CD4-positive, alpha-beta T cell (primary cell): Measurements from ENCODE around the gene CACHD1. TPM values are rescaled to one million over a fixed set of nuclear protein-coding genes. Genes with fewer than 3 reads are reported as not detected.

Experiments used
- ATAC-seq: fragments of 200-7000 bp; cut with Tn5 transposase; one replicate; pipeline ENCODE4 v1.10.0; 2022; ENCODE audit warnings: mild to moderate bottlenecking; ENCODE audit not compliant: poor library complexity
- CTCF ChIA-PET: fragments of 350-600 bp; sonication (Branson Sonifier 250); formaldehyde crosslinking; loops from one replicate; lab custom pipeline; 2021; ENCODE audit warnings: antibody characterized with exemption, inconsistent platforms; lab: Charles Lee
- POLR2A ChIA-PET: fragments of 350-600 bp; sonication (Branson Sonifier 250); formaldehyde crosslinking; loops from one replicate; lab custom pipeline; 2021; ENCODE audit warnings: antibody characterized with exemption, inconsistent platforms; lab: Charles Lee
- DNase-seq, 14 experiments: peaks; one replicate each; pipeline ENCODE4 v3.0.0-alpha.2; 2013 to 2020; ENCODE audit warnings: mixed read lengths in 2 of 14
- H3K27ac ChIP-seq, 2 donors: one replicate each; pipeline versions ENCODE4 v1.5.1 to v1.7.0; 2013; ENCODE audit warnings: low read length in 2 of 2, low read depth in 1 of 2, mild to moderate bottlenecking in 1 of 2
- H3K27me3 ChIP-seq, 2 experiments: 1 replicate in 1 of 2; 2 replicates in 1 of 2; pipeline versions ENCODE4 v1.6.1 to v1.7.0; 2013; ENCODE audit warnings: low read length in 2 of 2, control low read depth in 1 of 2, mild to moderate bottlenecking in 1 of 2, moderate library complexity in 1 of 2; ENCODE audit not compliant: insufficient read depth in 2 of 2, control insufficient read depth in 1 of 2
- H3K36me3 ChIP-seq: one replicate; pipeline ENCODE4 v1.6.1; 2013; ENCODE audit warnings: low read length, control low read depth; ENCODE audit not compliant: insufficient read depth
- H3K4me1 ChIP-seq: one replicate; pipeline ENCODE4 v1.6.1; 2013; ENCODE audit warnings: low read length, control low read depth; ENCODE audit not compliant: insufficient read depth
- H3K4me3 ChIP-seq: one replicate; pipeline ENCODE4 v1.5.1; 2013; ENCODE audit warnings: mild to moderate bottlenecking, low read length, moderate library complexity
- H3K9me3 ChIP-seq, 2 experiments: 1 replicate in 1 of 2; 2 replicates in 1 of 2; pipeline versions ENCODE4 v1.6.1 to v1.7.0; 2013; ENCODE audit warnings: low read length in 2 of 2, mild to moderate bottlenecking in 2 of 2, control low read depth in 1 of 2, moderate library complexity in 1 of 2; ENCODE audit not compliant: control insufficient read depth in 1 of 2, insufficient read depth in 1 of 2
- H3K27ac Mint-ChIP-seq: one replicate; pipeline ENCODE4 v1.8.0; 2020; ENCODE audit warnings: mixed read lengths
- H3K27me3 Mint-ChIP-seq: one replicate; pipeline ENCODE4 v1.8.0; 2021; ENCODE audit warnings: mixed read lengths
- H3K36me3 Mint-ChIP-seq: one replicate; pipeline ENCODE4 v1.8.0; 2021; ENCODE audit warnings: low read depth, mixed read lengths
- H3K4me1 Mint-ChIP-seq: one replicate; pipeline ENCODE4 v1.8.0; 2021; ENCODE audit warnings: low read depth, mixed read lengths
- H3K4me3 Mint-ChIP-seq: one replicate; pipeline ENCODE4 v1.8.0; 2020; ENCODE audit warnings: mild to moderate bottlenecking, mixed read lengths
- H3K9me3 Mint-ChIP-seq: one replicate; pipeline ENCODE4 v1.8.0; 2020; ENCODE audit warnings: mixed read lengths
- intact Hi-C, 2 experiments: fragments of 100-400 bp; cut with DNase I in 1 of 2; cut with micrococcal nuclease in 1 of 2; formaldehyde crosslinking; loops; one replicate each; pipeline versions ENCODE4 v1.15.1 to v1.9.0; 2023 to 2025; cut with DNase I, micrococcal nuclease
- total RNA-seq, 174 experiments: library from RNA in 2 of 174; stranded (reverse) in 2 of 174; gene quantifications; one replicate each; pipeline ENCODE4 v1.2.3 and lab custom pipeline; 2021 to 2026
- TF ChIP-seq, protein P1 (sequence below): fragments of 200-600 bp; IDR thresholded peaks from one replicate; pipeline ENCODE4 v1.8.0; 2022; ENCODE audit warnings: antibody characterized with exemption, mild to moderate bottlenecking

CACHD1 gene
- total RNA-seq, 2 experiments from 2014 or later, result 6.2 to 7.1 TPM

DNA sequence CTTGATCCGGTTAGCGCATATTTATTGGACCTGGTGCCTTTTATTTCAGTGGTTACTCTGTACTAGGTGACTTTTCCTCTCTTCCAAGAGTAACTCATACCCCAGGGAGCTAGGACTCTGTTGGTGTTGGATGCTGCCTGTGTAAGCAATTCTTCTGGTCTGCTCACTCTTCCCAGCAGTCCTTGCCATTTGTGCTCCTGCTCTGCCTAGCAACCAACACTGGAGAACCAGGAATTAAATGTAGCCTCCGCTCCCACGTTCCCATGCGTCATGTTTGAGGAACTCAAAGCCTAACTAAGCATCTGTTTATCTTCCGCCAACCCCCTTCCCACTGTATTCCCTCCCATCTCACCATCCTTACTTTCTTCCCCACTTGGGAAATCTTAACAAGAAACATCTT, 209.2 kb downstream of the CACHD1 start:
- POLR2A ChIA-PET, result no interaction called here
- intact Hi-C loops, result loop anchor here in 1 of 2 experiments (5.0 kb wide), 1 partner anchor 207 kb away; the partner anchor contains the start of gene CACHD1
- Mint-ChIP-seq H3K36me3 (peaks cover 39% of the 10 kb centered on the region), H3K27me3 (no peaks in the 10 kb centered on the region), H3K4me1 (no peaks in the 10 kb centered on the region), H3K4me3 (no peak overlapping the region), H3K9me3 (no peaks in the 10 kb centered on the region), H3K27ac (no peak overlapping the region)
- ATAC-seq (no peak), DNase-seq (no peak)
- CTCF ChIA-PET, result no interaction called here
- Histone ChIP-seq H3K27ac (no peak overlapping the region), H3K4me3 (no peak overlapping the region), H3K4me1 (no peaks in the 10 kb centered on the region), H3K36me3 (no peaks in the 10 kb centered on the region), H3K27me3 (no peaks in the 10 kb centered on the region), H3K9me3 (no peaks in the 10 kb centered on the region)
- TF ChIP-seq, protein P1, sequence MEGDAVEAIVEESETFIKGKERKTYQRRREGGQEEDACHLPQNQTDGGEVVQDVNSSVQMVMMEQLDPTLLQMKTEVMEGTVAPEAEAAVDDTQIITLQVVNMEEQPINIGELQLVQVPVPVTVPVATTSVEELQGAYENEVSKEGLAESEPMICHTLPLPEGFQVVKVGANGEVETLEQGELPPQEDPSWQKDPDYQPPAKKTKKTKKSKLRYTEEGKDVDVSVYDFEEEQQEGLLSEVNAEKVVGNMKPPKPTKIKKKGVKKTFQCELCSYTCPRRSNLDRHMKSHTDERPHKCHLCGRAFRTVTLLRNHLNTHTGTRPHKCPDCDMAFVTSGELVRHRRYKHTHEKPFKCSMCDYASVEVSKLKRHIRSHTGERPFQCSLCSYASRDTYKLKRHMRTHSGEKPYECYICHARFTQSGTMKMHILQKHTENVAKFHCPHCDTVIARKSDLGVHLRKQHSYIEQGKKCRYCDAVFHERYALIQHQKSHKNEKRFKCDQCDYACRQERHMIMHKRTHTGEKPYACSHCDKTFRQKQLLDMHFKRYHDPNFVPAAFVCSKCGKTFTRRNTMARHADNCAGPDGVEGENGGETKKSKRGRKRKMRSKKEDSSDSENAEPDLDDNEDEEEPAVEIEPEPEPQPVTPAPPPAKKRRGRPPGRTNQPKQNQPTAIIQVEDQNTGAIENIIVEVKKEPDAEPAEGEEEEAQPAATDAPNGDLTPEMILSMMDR, result no peak

DNA sequence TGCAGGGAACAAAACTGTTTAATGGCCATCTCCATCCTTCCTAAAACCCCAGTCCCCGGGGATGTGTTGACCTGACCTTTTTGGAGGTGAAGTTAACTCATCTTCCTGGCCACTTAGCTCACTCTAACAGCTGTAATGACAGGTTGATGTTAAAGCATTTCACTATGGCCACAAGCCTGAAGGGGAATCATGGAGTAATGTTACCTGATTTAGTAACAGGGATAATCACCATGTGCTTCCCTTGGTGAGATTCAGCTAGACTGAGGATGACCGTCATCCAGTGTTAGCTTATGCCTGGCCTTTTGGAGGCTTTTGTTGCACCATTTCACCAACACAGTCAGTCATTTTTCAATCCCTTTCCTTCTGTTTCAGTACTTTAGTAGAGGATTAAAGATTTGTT, 210.7 kb downstream of the CACHD1 start:
- CTCF ChIA-PET, result no interaction called here
- intact Hi-C loops, result no loop called here
- Histone ChIP-seq H3K36me3 (no peaks in the 10 kb centered on the region), H3K4me1 (no peaks in the 10 kb centered on the region), H3K9me3 (no peaks in the 10 kb centered on the region), H3K27ac (no peak overlapping the region), H3K4me3 (no peak overlapping the region), H3K27me3 (no peaks in the 10 kb centered on the region)
- ATAC-seq (no peak), DNase-seq (no peak)
- H3K9me3 Mint-ChIP-seq, result no peaks in the 10 kb centered on the region
- TF ChIP-seq, protein P1, result no peak
- peaks cover 39% of the 10 kb centered on the region for H3K36me3 Mint-ChIP-seq
- POLR2A ChIA-PET, result interaction anchor here (0.9 kb wide), 1 partner anchor 9 kb away, joined by 3 read pairs; no protein-coding TSS in a partner anchor
- H3K4me1 Mint-ChIP-seq, result no peaks in the 10 kb centered on the region
- H3K4me3 Mint-ChIP-seq, result no peak overlapping the region
- H3K27me3 Mint-ChIP-seq, result no peaks in the 10 kb centered on the region
- no peak overlapping the region for H3K27ac Mint-ChIP-seq

DNA sequence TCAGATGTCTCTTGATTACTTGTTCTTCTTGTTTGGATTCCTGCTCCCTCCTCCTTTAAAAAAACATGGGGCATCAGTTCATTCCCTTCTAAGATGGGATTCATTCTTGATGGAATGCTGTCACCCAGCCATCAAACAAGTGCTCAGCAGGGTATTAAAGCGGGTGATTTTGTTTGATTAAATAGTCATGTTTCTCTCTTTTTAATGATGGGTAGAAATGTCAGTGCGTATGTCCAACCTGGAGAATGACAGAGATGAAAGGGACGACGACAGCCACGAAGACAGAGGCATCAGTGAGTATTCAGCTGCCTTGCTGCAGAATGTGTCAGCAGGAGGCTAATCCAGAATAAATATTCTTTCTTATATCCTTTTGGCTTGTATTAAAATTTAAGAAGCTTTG, 211.1 kb downstream of the CACHD1 start:
- H3K4me3 Mint-ChIP-seq, result no peak overlapping the region
- H3K4me1 ChIP-seq, result no peaks in the 10 kb centered on the region
- ATAC-seq (no peak), DNase-seq (no peak)
- POLR2A ChIA-PET, result interaction anchor here (0.9 kb wide), 1 partner anchor 10 kb away, joined by 3 read pairs; no protein-coding TSS in a partner anchor
- no peaks in the 10 kb centered on the region for H3K9me3 ChIP-seq
- TF ChIP-seq, protein P1, result no peak
- no peak overlapping the region for H3K27ac Mint-ChIP-seq
- H3K36me3 Mint-ChIP-seq, result peaks cover 39% of the 10 kb centered on the region
- H3K36me3 ChIP-seq, result no peaks in the 10 kb centered on the region
- no peaks in the 10 kb centered on the region for H3K4me1 Mint-ChIP-seq
- no peaks in the 10 kb centered on the region for H3K27me3 ChIP-seq
- no peaks in the 10 kb centered on the region for H3K9me3 Mint-ChIP-seq
- no peak overlapping the region for H3K27ac ChIP-seq
- no peaks in the 10 kb centered on the region for H3K27me3 Mint-ChIP-seq
- H3K4me3 ChIP-seq, result no peak overlapping the region
- intact Hi-C loops, result no loop called here
- CTCF ChIA-PET, result no interaction called here
